HepG2 (cell line): ENCODE measurements around the gene RNASE7. TPM values are rescaled to one million over a fixed set of nuclear protein-coding genes. Genes with fewer than 3 reads are reported as not detected.

ENCODE experiments used
- ATF1 ChIP-seq: IDR thresholded peaks from 2 replicates; pipeline ENCODE4 v1.6.1; 2016; ENCODE audit warnings: mild to moderate bottlenecking, control low read depth
- CENPX ChIP-seq: sonication (generic); formaldehyde crosslinking; IDR thresholded peaks from 2 replicates; pipeline ENCODE4 v1.9.0; 2021; ENCODE audit warnings: mild to moderate bottlenecking, missing genetic modification reagents, moderate library complexity
- IRX3 ChIP-seq: sonication (generic); formaldehyde crosslinking; IDR thresholded peaks from 2 replicates; pipeline ENCODE4 v1.8.1; 2023; ENCODE audit warnings: mild to moderate bottlenecking, low read depth, missing genetic modification reagents, borderline replicate concordance
- KLF16 ChIP-seq, 2 experiments: sonication (generic) in 1 of 2; formaldehyde crosslinking in 1 of 2; IDR thresholded peaks; 2 replicates each; pipeline versions ENCODE4 v1.6.1 to v1.8.0; 2016 to 2023; ENCODE audit warnings: missing genetic modification reagents in 2 of 2, missing compliant biosample characterization in 1 of 2
- POGZ ChIP-seq: sonication (generic); formaldehyde crosslinking; IDR thresholded peaks from 2 replicates; pipeline ENCODE4 v1.4.0; 2020; ENCODE audit warnings: mild to moderate bottlenecking, missing genetic modification reagents
- PRDM10 ChIP-seq: sonication (generic); formaldehyde crosslinking; IDR thresholded peaks from 2 replicates; pipeline ENCODE4 v1.4.0; 2020; ENCODE audit warnings: low read depth, missing genetic modification reagents
- XBP1 ChIP-seq: sonication (generic); formaldehyde crosslinking; IDR thresholded peaks from 2 replicates; pipeline ENCODE4 v1.5.0; 2020; ENCODE audit warnings: missing genetic modification reagents
- ZBTB3 ChIP-seq: sonication (generic); formaldehyde crosslinking; IDR thresholded peaks from 2 replicates; pipeline ENCODE4 v1.4.0; 2020; ENCODE audit warnings: low read depth, mild to moderate bottlenecking, moderate library complexity, missing genetic modification reagents, borderline replicate concordance
- ZMYM2 ChIP-seq: sonication (generic); formaldehyde crosslinking; IDR thresholded peaks from 2 replicates; pipeline ENCODE4 v1.8.0; 2022; ENCODE audit warnings: mild to moderate bottlenecking, missing genetic modification reagents
- ZNF20 ChIP-seq: sonication (generic); formaldehyde crosslinking; IDR thresholded peaks from 2 replicates; pipeline ENCODE4 v1.4.0; 2020; ENCODE audit warnings: mild to moderate bottlenecking, moderate library complexity, missing genetic modification reagents
- ZNF234 ChIP-seq: sonication (generic); formaldehyde crosslinking; conservative IDR thresholded peaks from 2 replicates; pipeline ENCODE4 v1.5.1; 2020; ENCODE audit warnings: mild to moderate bottlenecking, missing genetic modification reagents
- polyA plus RNA-seq, 8 experiments: library from polyadenylated mRNA; depleted of rRNA in 3 of 8; stranded (reverse) in 7 of 8; unstranded in 1 of 8; fragments of >200 nt; fragmentation: Illumina TruSeq in 4 of 8; extraction: Trizol in 4 of 8; gene quantifications; 2 replicates each; pipeline versions ENCODE4 v1.2.1 to v1.2.3, GENCODE V29; 2011 to 2016; ENCODE audit warnings: low read depth in 4 of 8, missing spikeins in 1 of 8, mixed read lengths in 1 of 8; ENCODE audit not compliant: insufficient read depth in 1 of 8
- total RNA-seq, 5 experiments: library from RNA; depleted of rRNA; stranded (reverse); fragments of >200 nt; fragmentation: Illumina TruSeq; extraction: Trizol; gene quantifications; 2 replicates each; pipeline ENCODE4 v1.2.3, GENCODE V29; 2016; ENCODE audit warnings: low read depth in 1 of 5
- TF ChIP-seq, protein P1 (sequence below): sonication (generic); formaldehyde crosslinking; IDR thresholded peaks from 2 replicates; pipeline ENCODE4 v1.9.0; 2021; ENCODE audit warnings: mild to moderate bottlenecking, missing genetic modification reagents
- TF ChIP-seq, protein P2 (sequence below): IDR thresholded peaks from 2 replicates; pipeline ENCODE4 v1.6.1; 2018; ENCODE audit warnings: missing genetic modification reagents

RNASE7 gene
- total and polyA plus RNA-seq, 2 of the 13 experiments (the other 11 are each of a cell fraction or from before 2014, with no cell fraction given), result 0.04 TPM; not detected in 1

DNA sequence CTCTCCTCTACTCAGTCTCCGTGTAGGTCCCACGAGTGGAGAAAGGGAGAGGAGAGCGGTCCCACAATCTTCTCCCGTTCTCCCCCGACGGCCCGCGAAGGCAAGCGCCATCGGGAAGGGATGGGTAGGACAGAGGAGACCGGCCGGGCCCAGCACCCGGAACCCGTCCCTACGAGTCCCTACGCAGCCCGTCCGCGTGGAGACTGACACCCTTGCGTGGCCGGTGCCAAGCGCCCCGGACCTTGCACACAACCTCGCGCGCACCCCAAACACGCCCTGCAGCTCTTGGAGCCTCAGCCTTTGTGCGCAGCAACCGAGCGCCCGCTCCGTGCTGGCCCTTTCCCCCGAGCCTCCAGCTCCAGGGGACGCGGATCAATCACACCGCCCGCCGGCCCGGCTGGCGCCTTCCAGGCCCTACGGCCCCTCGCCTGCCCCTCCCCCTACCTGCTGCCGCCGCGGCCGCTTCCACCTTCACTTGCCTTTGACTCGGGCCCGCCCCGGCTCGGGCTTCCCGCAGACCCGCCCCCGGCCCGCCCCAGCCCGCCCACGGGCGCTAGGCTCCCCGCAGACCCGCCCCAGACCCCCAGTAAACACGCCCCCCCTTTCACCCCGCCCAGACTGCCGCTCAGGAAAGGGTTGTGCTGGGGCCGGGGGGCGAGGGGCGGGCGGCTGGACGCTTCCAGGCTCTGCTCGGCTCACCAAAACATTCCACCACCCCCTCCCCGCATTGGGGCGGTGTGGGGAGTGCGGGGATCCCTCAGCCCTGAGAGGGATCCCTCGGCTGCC, 17.4 kb upstream of the RNASE7 start, which contains the start of gene NDRG2 (continued):
- peak; percentile 1; the same call in 1 of the 2 replicates for TF ChIP-seq PRDM10
- no peak for TF ChIP-seq IRX3
- TF ChIP-seq, protein P1, sequence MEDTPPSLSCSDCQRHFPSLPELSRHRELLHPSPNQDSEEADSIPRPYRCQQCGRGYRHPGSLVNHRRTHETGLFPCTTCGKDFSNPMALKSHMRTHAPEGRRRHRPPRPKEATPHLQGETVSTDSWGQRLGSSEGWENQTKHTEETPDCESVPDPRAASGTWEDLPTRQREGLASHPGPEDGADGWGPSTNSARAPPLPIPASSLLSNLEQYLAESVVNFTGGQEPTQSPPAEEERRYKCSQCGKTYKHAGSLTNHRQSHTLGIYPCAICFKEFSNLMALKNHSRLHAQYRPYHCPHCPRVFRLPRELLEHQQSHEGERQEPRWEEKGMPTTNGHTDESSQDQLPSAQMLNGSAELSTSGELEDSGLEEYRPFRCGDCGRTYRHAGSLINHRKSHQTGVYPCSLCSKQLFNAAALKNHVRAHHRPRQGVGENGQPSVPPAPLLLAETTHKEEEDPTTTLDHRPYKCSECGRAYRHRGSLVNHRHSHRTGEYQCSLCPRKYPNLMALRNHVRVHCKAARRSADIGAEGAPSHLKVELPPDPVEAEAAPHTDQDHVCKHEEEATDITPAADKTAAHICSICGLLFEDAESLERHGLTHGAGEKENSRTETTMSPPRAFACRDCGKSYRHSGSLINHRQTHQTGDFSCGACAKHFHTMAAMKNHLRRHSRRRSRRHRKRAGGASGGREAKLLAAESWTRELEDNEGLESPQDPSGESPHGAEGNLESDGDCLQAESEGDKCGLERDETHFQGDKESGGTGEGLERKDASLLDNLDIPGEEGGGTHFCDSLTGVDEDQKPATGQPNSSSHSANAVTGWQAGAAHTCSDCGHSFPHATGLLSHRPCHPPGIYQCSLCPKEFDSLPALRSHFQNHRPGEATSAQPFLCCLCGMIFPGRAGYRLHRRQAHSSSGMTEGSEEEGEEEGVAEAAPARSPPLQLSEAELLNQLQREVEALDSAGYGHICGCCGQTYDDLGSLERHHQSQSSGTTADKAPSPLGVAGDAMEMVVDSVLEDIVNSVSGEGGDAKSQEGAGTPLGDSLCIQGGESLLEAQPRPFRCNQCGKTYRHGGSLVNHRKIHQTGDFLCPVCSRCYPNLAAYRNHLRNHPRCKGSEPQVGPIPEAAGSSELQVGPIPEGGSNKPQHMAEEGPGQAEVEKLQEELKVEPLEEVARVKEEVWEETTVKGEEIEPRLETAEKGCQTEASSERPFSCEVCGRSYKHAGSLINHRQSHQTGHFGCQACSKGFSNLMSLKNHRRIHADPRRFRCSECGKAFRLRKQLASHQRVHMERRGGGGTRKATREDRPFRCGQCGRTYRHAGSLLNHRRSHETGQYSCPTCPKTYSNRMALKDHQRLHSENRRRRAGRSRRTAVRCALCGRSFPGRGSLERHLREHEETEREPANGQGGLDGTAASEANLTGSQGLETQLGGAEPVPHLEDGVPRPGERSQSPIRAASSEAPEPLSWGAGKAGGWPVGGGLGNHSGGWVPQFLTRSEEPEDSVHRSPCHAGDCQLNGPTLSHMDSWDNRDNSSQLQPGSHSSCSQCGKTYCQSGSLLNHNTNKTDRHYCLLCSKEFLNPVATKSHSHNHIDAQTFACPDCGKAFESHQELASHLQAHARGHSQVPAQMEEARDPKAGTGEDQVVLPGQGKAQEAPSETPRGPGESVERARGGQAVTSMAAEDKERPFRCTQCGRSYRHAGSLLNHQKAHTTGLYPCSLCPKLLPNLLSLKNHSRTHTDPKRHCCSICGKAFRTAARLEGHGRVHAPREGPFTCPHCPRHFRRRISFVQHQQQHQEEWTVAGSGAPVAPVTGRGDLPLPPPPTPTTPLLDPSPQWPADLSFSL (CRISPR knock-in tag), result no peak
- TF ChIP-seq ZMYM2 (CRISPR knock-in tag), result no peak
- 0 out of 2 replicates have a peak, but pooled peaks have one; percentile 26 for TF ChIP-seq ZNF20 (CRISPR knock-in tag)
- no peak for TF ChIP-seq ATF1 (CRISPR knock-in tag)
- no peak; the same call in 1 of the 2 replicates for TF ChIP-seq ZNF234 (CRISPR knock-in tag)
- no peak for TF ChIP-seq CENPX (CRISPR knock-in tag)
- no peak for TF ChIP-seq ZBTB3 (CRISPR knock-in tag)
- peak; percentile 45; the same call in 1 of the 2 replicates for TF ChIP-seq POGZ (CRISPR knock-in tag)
- TF ChIP-seq, protein P2, sequence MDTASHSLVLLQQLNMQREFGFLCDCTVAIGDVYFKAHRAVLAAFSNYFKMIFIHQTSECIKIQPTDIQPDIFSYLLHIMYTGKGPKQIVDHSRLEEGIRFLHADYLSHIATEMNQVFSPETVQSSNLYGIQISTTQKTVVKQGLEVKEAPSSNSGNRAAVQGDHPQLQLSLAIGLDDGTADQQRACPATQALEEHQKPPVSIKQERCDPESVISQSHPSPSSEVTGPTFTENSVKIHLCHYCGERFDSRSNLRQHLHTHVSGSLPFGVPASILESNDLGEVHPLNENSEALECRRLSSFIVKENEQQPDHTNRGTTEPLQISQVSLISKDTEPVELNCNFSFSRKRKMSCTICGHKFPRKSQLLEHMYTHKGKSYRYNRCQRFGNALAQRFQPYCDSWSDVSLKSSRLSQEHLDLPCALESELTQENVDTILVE (CRISPR knock-in tag), result no peak; the same call in 1 of the 2 replicates
- TF ChIP-seq KLF16 (CRISPR knock-in tag; IDR thresholded peaks at IDR 0.05), result peak in 1 of 2 experiments; percentile 73; a peak in 1 of 4 replicates
- no peak for TF ChIP-seq XBP1 (CRISPR knock-in tag)
